HEK293T (cell line): ENCODE results near the gene IGDCC3.

Experiments used
- CTCF ChIA-PET: fragments of 350-600 bp; formaldehyde crosslinking; extraction: SDS; loops from one replicate; lab custom pipeline; 2021; ENCODE audit warnings: antibody characterized with exemption, inconsistent platforms; lab: Yijun Ruan, JAX
- POLR2A ChIA-PET: fragments of 350-600 bp; formaldehyde crosslinking; extraction: SDS; loops from one replicate; lab custom pipeline; 2020; ENCODE audit warnings: antibody characterized with exemption, inconsistent platforms; lab: Yijun Ruan, JAX
- DNase-seq: peaks from one replicate; pipeline ENCODE4 v3.0.0; 2012; ENCODE audit warnings: mixed read lengths; ENCODE audit errors: extremely low spot score
- ARNT ChIP-seq: fragments of 450-650 bp; IDR thresholded peaks from 2 replicates; pipeline ENCODE4 v1.6.1; 2017; ENCODE audit warnings: mild to moderate bottlenecking
- BHLHE40 ChIP-seq: fragments of 450-650 bp; IDR thresholded peaks from 2 replicates; pipeline ENCODE4 v1.6.1; 2016; ENCODE audit warnings: mild to moderate bottlenecking, moderate library complexity, borderline replicate concordance
- CTBP1 ChIP-seq: fragments of 450-650 bp; IDR thresholded peaks from 2 replicates; pipeline ENCODE4 v1.6.1; 2016; ENCODE audit warnings: borderline replicate concordance
- ELF4 ChIP-seq: fragments of 450-650 bp; IDR thresholded peaks from 2 replicates; pipeline ENCODE4 v1.6.1; 2017; ENCODE audit warnings: antibody characterized with exemption
- FOXA1 ChIP-seq: fragments of 450-650 bp; IDR thresholded peaks from 2 replicates; pipeline ENCODE4 v1.6.1; 2016; ENCODE audit warnings: mild to moderate bottlenecking
- FOXK2 ChIP-seq: fragments of 450-650 bp; IDR thresholded peaks from 2 replicates; pipeline ENCODE4 v1.6.1; 2016; ENCODE audit warnings: mild to moderate bottlenecking
- FOXM1 ChIP-seq: fragments of 450-650 bp; IDR thresholded peaks from 2 replicates; pipeline ENCODE4 v1.6.1; 2017; ENCODE audit warnings: mild to moderate bottlenecking, borderline replicate concordance
- HDGF ChIP-seq: fragments of 450-650 bp; IDR thresholded peaks from 2 replicates; pipeline ENCODE4 v1.6.1; 2017; ENCODE audit warnings: antibody characterized with exemption, borderline replicate concordance
- L3MBTL2 ChIP-seq: fragments of 450-650 bp; conservative IDR thresholded peaks from 2 replicates; pipeline ENCODE4 v1.6.1; 2016; ENCODE audit warnings: mild to moderate bottlenecking
- LEF1 ChIP-seq: fragments of 450-650 bp; IDR thresholded peaks from 2 replicates; pipeline ENCODE4 v1.6.1; 2017; ENCODE audit warnings: mild to moderate bottlenecking, borderline replicate concordance
- NFRKB ChIP-seq: fragments of 450-650 bp; IDR thresholded peaks from 2 replicates; pipeline ENCODE4 v1.6.1; 2016; ENCODE audit warnings: mild to moderate bottlenecking, moderate library complexity
- PKNOX1 ChIP-seq: fragments of 450-650 bp; IDR thresholded peaks from 2 replicates; pipeline ENCODE4 v1.6.1; 2016
- SP1 ChIP-seq: fragments of 450-650 bp; IDR thresholded peaks from 2 replicates; pipeline ENCODE4 v1.6.1; 2017
- SUZ12 ChIP-seq: fragments of 450-650 bp; IDR thresholded peaks from 2 replicates; pipeline ENCODE4 v1.6.1; 2016; ENCODE audit warnings: mild to moderate bottlenecking
- TARDBP ChIP-seq: fragments of 450-650 bp; IDR thresholded peaks from 2 replicates; pipeline ENCODE4 v1.6.1; 2016
- ZNF384 ChIP-seq: fragments of 450-650 bp; IDR thresholded peaks from 2 replicates; pipeline ENCODE4 v1.6.1; 2016

Gene IGDCC3

GRCh38 chr15:65346856-65347598 is 30.8 kb downstream of the IGDCC3 start:
- CTCF ChIA-PET, result no interaction called here
- POLR2A ChIA-PET, result no interaction called here

GRCh38 chr15:65344914-65345275 is 32.9 kb downstream of the IGDCC3 start:
- ChIA-PET CTCF (no interaction called here), POLR2A (no interaction called here)
- no peak for DNase-seq
- TF ChIP-seq FOXM1 (no peak), ARNT (no peak), FOXK2 (no peak), SUZ12 (no peak), FOXA1 (no peak)

More at GRCh38 chr15:65346856-65347598, 30.8 kb downstream of the IGDCC3 start:
- TF ChIP-seq FOXM1 (no peak), TARDBP (no peak), BHLHE40 (no peak), NFRKB (no peak), ARNT (no peak), CTBP1 (no peak), LEF1 (no peak), FOXA1 (no peak), SP1 (no peak), FOXK2 (no peak), PKNOX1 (no peak), ELF4 (no peak), ZNF384 (no peak), SUZ12 (no peak), HDGF (no peak), L3MBTL2 (no peak)
- no peak for DNase-seq

- ChIA-PET POLR2A (no interaction called here), CTCF (no interaction called here)
- DNase-seq, result no peak
- TF ChIP-seq L3MBTL2 (no peak), FOXK2 (no peak), PKNOX1 (no peak)
Measured at GRCh38 chr15:65344214-65344913, 33.4 kb downstream of the IGDCC3 start.

GRCh38 chr15:65343374-65343981 is 34.3 kb downstream of the IGDCC3 start:
- DNase-seq, result no peak
- ChIA-PET CTCF (no interaction called here), POLR2A (no interaction called here)
- TF ChIP-seq L3MBTL2, result no peak
- no peak for TF ChIP-seq ZNF384
- no peak for TF ChIP-seq NFRKB
- no peak for TF ChIP-seq BHLHE40
- no peak for TF ChIP-seq FOXA1
- TF ChIP-seq LEF1, result no peak
- no peak for TF ChIP-seq SP1
- no peak for TF ChIP-seq FOXK2
- TF ChIP-seq CTBP1, result no peak

- ChIA-PET POLR2A (no interaction called here), CTCF (no interaction called here)
- TF ChIP-seq SP1 (no peak), NFRKB (no peak), ELF4 (no peak), SUZ12 (no peak), FOXM1 (no peak), HDGF (no peak), CTBP1 (no peak), PKNOX1 (no peak), FOXK2 (no peak)
- no peak for DNase-seq
Measured at GRCh38 chr15:65342493-65342892, 35.3 kb downstream of the IGDCC3 start.

- ChIA-PET CTCF (interaction anchor here (1.2 kb wide), 2 partner anchors 10 to 45 kb away, joined by 3 read pairs; no protein-coding TSS in a partner anchor), POLR2A (interaction anchor here (1.6 to 1.8 kb wide), 2 partner anchors 24 to 35 kb away, joined by 3 to 5 read pairs; partner anchors contain the start of gene RNU5B-1)
- no peak for DNase-seq
- TF ChIP-seq PKNOX1, result peak; percentile 51
- no peak for TF ChIP-seq SP1
- TF ChIP-seq HDGF, result no peak
Measured at GRCh38 chr15:65339920-65340319, 37.9 kb downstream of the IGDCC3 start.
